ENCODE data around the gene RNASE12. TPM values are rescaled to one million over a fixed set of nuclear protein-coding genes. Genes with fewer than 3 reads are reported as not detected.
"Not testable (repeated sequence)": the region's sequence is repeated elsewhere in the genome, so short reads cannot be mapped to it uniquely, and the experiment has no call there.

RNASE12 gene
- total and polyA plus RNA-seq, 2 experiments from 2014 or later = not detected

DNA sequence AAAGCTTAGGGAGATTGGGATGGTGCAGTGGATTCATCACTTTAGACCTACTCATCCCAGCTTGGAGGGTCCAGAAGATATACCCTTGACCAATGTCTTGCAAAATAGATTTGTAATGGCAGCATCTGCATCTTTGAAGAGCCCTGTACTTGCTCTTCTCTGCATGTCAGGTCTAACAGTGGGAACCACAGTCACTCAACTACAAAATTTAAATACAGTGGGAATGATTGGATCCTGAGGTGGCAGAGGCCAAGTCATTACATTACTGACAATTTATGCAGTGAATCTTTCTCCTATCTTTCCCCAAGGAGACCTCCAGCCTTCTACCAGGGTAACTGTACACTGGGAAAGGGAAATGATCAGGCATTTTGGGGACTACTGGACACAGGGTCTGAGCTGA lies 22.1 kb downstream of the RNASE12 start:
- TF ChIP-seq EZH2 (IDR thresholded peaks at IDR 0.05; ENCODE audit: borderline replicate concordance) (no peak), EZH2phosphoT487 (IDR thresholded peaks at IDR 0.05; ENCODE audit: low read depth, severe bottlenecking, unreplicated experiment) (no peak)
- TF ChIP-seq, protein P1, sequence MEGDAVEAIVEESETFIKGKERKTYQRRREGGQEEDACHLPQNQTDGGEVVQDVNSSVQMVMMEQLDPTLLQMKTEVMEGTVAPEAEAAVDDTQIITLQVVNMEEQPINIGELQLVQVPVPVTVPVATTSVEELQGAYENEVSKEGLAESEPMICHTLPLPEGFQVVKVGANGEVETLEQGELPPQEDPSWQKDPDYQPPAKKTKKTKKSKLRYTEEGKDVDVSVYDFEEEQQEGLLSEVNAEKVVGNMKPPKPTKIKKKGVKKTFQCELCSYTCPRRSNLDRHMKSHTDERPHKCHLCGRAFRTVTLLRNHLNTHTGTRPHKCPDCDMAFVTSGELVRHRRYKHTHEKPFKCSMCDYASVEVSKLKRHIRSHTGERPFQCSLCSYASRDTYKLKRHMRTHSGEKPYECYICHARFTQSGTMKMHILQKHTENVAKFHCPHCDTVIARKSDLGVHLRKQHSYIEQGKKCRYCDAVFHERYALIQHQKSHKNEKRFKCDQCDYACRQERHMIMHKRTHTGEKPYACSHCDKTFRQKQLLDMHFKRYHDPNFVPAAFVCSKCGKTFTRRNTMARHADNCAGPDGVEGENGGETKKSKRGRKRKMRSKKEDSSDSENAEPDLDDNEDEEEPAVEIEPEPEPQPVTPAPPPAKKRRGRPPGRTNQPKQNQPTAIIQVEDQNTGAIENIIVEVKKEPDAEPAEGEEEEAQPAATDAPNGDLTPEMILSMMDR (IDR thresholded peaks at IDR 0.05; ENCODE audit: poor library complexity) = no peak
- no peaks in the 10 kb centered on the region for H4K20me1 ChIP-seq (ENCODE audit: insufficient read depth, poor library complexity, severe bottlenecking)
- H3K9me3 ChIP-seq (ENCODE audit: low read depth) = no peaks in the 10 kb centered on the region
- H3K4me1 ChIP-seq (ENCODE audit: insufficient read depth) = no peaks in the 10 kb centered on the region
- H3K27ac ChIP-seq = no peak overlapping the region
- H3K4me3 ChIP-seq = no peak overlapping the region
- no peaks in the 10 kb centered on the region for H3K36me3 ChIP-seq (replicated peaks; ENCODE audit: insufficient read depth, low read depth)
- H3K79me2 ChIP-seq = no peaks in the 10 kb centered on the region
- no peaks in the 10 kb centered on the region for H3K27me3 ChIP-seq
- no peak for DNase-seq (ENCODE audit: low spot score)
- H3K9me2 ChIP-seq (replicated peaks; ENCODE audit: insufficient read depth) = no peaks in the 10 kb centered on the region
- no peak overlapping the region for H3K4me2 ChIP-seq
- H2AFZ ChIP-seq = no peak overlapping the region

DNA sequence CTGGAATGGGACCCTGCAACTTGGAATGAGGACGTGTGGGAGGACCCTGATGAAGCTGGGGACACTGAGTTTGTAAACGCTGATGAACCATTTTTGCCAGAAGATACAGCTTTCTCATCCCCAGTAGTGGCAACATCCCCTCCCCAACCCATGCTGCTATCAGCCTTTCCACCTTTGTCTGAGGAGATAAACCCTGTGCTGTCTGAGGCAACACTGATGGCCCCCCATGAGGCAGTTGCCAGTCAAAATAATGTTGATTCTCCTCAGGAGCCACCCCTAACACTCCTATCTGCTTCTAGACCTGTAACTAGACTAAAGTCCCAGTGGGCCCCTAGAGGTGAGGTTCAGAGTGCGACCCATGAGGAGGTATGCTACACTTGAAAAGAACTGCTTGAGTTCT lies 22.8 kb downstream of the RNASE12 start:
- TF ChIP-seq EZH2 (IDR thresholded peaks at IDR 0.05; ENCODE audit: borderline replicate concordance) (no peak), EZH2phosphoT487 (IDR thresholded peaks at IDR 0.05; ENCODE audit: low read depth, severe bottlenecking, unreplicated experiment) (no peak)
- TF ChIP-seq, protein P1 (IDR thresholded peaks at IDR 0.05; ENCODE audit: poor library complexity) = no peak
- Histone ChIP-seq H3K9me2 (replicated peaks; ENCODE audit: insufficient read depth) (no peaks in the 10 kb centered on the region), H3K27ac (no peak overlapping the region), H3K27me3 (no peaks in the 10 kb centered on the region), H2AFZ (no peak overlapping the region), H3K36me3 (replicated peaks; ENCODE audit: insufficient read depth, low read depth) (no peaks in the 10 kb centered on the region), H3K4me1 (ENCODE audit: insufficient read depth) (no peaks in the 10 kb centered on the region), H3K79me2 (no peaks in the 10 kb centered on the region), H3K4me3 (no peak overlapping the region), H4K20me1 (ENCODE audit: insufficient read depth, poor library complexity, severe bottlenecking) (no peaks in the 10 kb centered on the region), H3K4me2 (no peak overlapping the region), H3K9me3 (ENCODE audit: low read depth) (no peaks in the 10 kb centered on the region)
- no peak for DNase-seq (ENCODE audit: low spot score)
- 86% methylated on average over 3 of the region's 3 CpGs for WGBS (ENCODE audit: low lambda C conversion rate, missing lambda C conversion rate)

DNA sequence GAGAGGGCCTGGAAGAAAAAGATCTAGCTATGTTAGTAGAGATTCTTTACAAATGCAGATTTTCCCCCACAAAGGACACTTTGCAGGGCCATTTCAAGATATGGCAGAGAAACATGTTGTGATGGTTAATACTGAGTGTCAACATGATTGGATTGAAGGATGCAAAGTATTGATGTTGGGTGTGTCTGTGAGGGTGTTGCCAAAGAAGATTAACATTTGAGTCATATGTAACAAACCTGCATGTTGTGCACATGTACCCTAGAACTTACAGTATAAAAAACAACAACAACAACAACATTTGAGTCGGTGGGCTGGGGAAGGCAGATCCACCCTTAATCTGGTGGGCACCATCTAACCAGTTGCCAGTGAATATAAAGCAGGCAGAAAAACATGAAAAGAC lies 24.0 kb downstream of the RNASE12 start:
- not testable (repeated sequence) for H3K27me3 ChIP-seq; H3K27ac ChIP-seq; H3K4me3 ChIP-seq; H3K79me2 ChIP-seq; H3K4me2 ChIP-seq; H3K36me3 ChIP-seq (replicated peaks; ENCODE audit: insufficient read depth, low read depth); H2AFZ ChIP-seq; H3K4me1 ChIP-seq (ENCODE audit: insufficient read depth); DNase-seq (ENCODE audit: low spot score); H4K20me1 ChIP-seq (ENCODE audit: insufficient read depth, poor library complexity, severe bottlenecking); H3K9me3 ChIP-seq (ENCODE audit: low read depth); H3K9me2 ChIP-seq (replicated peaks; ENCODE audit: insufficient read depth)
- 83% methylated on average over 1 of the region's 1 CpG for WGBS (ENCODE audit: low lambda C conversion rate, missing lambda C conversion rate)

DNA sequence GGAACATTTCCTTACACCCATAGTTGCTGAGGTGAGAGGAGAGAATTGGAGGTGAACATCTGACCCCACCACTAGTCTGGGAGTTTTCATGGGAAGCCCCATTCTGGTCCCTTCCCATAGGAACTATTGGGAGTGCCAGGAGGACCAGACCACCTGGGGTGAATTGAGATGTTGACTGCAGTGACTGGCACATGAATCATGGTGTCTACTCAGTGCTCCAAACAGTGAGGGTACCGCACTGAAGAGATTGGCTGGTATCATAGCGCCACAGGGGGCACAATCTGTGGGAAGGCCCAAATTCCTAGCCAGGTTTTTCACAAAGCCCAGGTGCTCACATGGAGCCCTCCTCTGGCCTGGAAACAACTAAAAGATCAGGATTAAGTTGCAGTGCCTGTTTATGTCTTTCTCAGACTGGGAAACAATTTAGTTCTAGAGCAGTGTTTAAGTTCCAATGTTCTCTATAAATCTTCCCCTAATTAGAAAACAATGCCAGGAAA lies 26.6 kb downstream of the RNASE12 start:
- Histone ChIP-seq H2AFZ (no peak overlapping the region), H3K9me3 (ENCODE audit: low read depth) (no peaks in the 10 kb centered on the region), H3K36me3 (replicated peaks; ENCODE audit: insufficient read depth, low read depth) (no peaks in the 10 kb centered on the region), H3K79me2 (no peaks in the 10 kb centered on the region), H3K27me3 (no peaks in the 10 kb centered on the region), H3K4me3 (no peak overlapping the region), H3K9me2 (replicated peaks; ENCODE audit: insufficient read depth) (no peaks in the 10 kb centered on the region), H3K4me1 (ENCODE audit: insufficient read depth) (no peaks in the 10 kb centered on the region), H3K4me2 (no peak overlapping the region), H3K27ac (no peak overlapping the region), H4K20me1 (ENCODE audit: insufficient read depth, poor library complexity, severe bottlenecking) (no peaks in the 10 kb centered on the region)
- TF ChIP-seq EZH2 (IDR thresholded peaks at IDR 0.05; ENCODE audit: borderline replicate concordance) = no peak
- TF ChIP-seq, protein P1 (IDR thresholded peaks at IDR 0.05; ENCODE audit: poor library complexity) = no peak
- TF ChIP-seq EZH2phosphoT487 (IDR thresholded peaks at IDR 0.05; ENCODE audit: low read depth, severe bottlenecking, unreplicated experiment) = no peak
- 92% methylated on average over 2 of the region's 2 CpGs for WGBS (ENCODE audit: low lambda C conversion rate, missing lambda C conversion rate)
- DNase-seq (ENCODE audit: low spot score) = no peak

All from hepatocyte (in vitro differentiated cells).